ENCODE data around the gene TBC1D21.

DNA sequence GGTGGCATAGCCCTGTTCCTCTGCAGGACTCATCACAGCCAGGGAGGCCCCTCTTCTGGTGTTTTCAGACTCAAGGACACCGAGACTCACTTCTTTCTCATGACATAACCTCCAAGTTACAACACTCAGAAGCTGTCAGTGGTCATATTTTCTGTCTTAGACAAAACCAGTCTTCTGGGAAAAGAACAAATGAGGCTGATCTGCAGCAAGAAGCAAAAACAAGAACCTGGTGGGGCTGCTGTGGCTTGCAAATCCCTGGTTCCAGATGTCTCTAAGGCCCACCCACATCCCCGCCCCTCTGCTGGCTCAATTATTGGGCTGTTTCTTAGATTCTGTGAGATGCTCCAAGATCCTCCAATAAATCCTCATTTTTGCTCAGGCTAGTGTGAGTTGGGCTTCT is 36.3 kb downstream of the TBC1D21 start:
- TF ChIP-seq POLR2A (IDR thresholded peaks at IDR 0.05), result no peak
- TF ChIP-seq, protein P1, sequence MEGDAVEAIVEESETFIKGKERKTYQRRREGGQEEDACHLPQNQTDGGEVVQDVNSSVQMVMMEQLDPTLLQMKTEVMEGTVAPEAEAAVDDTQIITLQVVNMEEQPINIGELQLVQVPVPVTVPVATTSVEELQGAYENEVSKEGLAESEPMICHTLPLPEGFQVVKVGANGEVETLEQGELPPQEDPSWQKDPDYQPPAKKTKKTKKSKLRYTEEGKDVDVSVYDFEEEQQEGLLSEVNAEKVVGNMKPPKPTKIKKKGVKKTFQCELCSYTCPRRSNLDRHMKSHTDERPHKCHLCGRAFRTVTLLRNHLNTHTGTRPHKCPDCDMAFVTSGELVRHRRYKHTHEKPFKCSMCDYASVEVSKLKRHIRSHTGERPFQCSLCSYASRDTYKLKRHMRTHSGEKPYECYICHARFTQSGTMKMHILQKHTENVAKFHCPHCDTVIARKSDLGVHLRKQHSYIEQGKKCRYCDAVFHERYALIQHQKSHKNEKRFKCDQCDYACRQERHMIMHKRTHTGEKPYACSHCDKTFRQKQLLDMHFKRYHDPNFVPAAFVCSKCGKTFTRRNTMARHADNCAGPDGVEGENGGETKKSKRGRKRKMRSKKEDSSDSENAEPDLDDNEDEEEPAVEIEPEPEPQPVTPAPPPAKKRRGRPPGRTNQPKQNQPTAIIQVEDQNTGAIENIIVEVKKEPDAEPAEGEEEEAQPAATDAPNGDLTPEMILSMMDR (IDR thresholded peaks at IDR 0.05), result no peak

All from gastroesophageal sphincter (tissue), 3 donors.